K562 (cell line): ENCODE results near the gene THAP9. TPM values are rescaled to one million over a fixed set of nuclear protein-coding genes. Genes with fewer than 3 reads are reported as not detected.

Source experiments
- ATAC-seq: fragments of 200-7000 bp; cut with Tn5 transposase; 3 replicates; pipeline ENCODE4 v1.9.1; 2020; ENCODE audit warnings: moderate library complexity
- BruUV-seq: library from RNA; stranded (reverse); fragments of 400-500 nt; replicated peaks from 2 replicates; lab custom pipeline; 2021; lab: Mats Ljungman, UMichigan
- CTCF ChIA-PET: fragments of 300-600 bp; formaldehyde crosslinking; extraction: SDS; loops from one replicate; lab custom pipeline; 2021; ENCODE audit warnings: low intra/inter-chr PET ratio; lab: Yijun Ruan, JAX
- POLR2A ChIA-PET: fragments of 300-600, 350-650 bp; sonication (Branson Sonifier 250); formaldehyde crosslinking; extraction: SDS; loops from one replicate; lab custom pipeline; 2021; ENCODE audit warnings: antibody characterized with exemption, inconsistent platforms; lab: Yijun Ruan, JAX
- DNase-seq, 4 experiments: peaks; one replicate each; pipeline versions ENCODE4 v3.0.0 to v3.0.0-alpha.2; 2011 to 2018; ENCODE audit warnings: low spot score in 3 of 4, mixed read lengths in 3 of 4; ENCODE audit errors: extremely low read depth in 1 of 4
- FAIRE-seq: peaks from 2 replicates; lab custom pipeline; 2011; peaks lifted over from hg19 to GRCh38; lab: Jason Lieb, UNC
- H2AFZ ChIP-seq: 2 replicates; pipeline ENCODE4 v1.6.0; 2011; ENCODE audit warnings: low read depth, low read length, control low read depth, inconsistent platforms
- H3K27ac ChIP-seq: fragments of 200-600 bp; 3 replicates; pipeline ENCODE4 v1.8.0; 2011; ENCODE audit warnings: low read depth, mild to moderate bottlenecking, control low read depth, inconsistent platforms, low read length, moderate library complexity, mixed read lengths; ENCODE audit errors: extremely low read depth
- H3K27me3 ChIP-seq, 2 experiments: fragments of 300-600 bp in 1 of 2; 2 replicates in 1 of 2; 3 replicates in 1 of 2; pipeline versions ENCODE4 v1.6.0 to v1.8.0; 2011; ENCODE audit warnings: inconsistent platforms in 2 of 2, low read length in 2 of 2, mild to moderate bottlenecking in 1 of 2, mixed read lengths in 1 of 2, moderate library complexity in 1 of 2; ENCODE audit not compliant: control insufficient read depth in 2 of 2, insufficient read depth in 2 of 2
- H3K36me3 ChIP-seq: fragments of 300-600 bp; 3 replicates; pipeline ENCODE4 v1.8.0; 2011; ENCODE audit warnings: mild to moderate bottlenecking, low read length, inconsistent platforms; ENCODE audit not compliant: control insufficient read depth, insufficient read depth
- H3K4me1 ChIP-seq, 2 experiments: fragments of 200-600 bp in 1 of 2; replicated peaks in 1 of 2; 2 replicates in 1 of 2; 3 replicates in 1 of 2; pipeline versions ENCODE4 v1.5.1 to v1.8.0; 2011; ENCODE audit warnings: inconsistent platforms in 2 of 2, low read length in 2 of 2, mild to moderate bottlenecking in 1 of 2, mixed read lengths in 1 of 2, moderate library complexity in 1 of 2; ENCODE audit not compliant: control insufficient read depth in 2 of 2, insufficient read depth in 2 of 2
- H3K4me2 ChIP-seq: 2 replicates; pipeline ENCODE4 v1.6.1; 2011; ENCODE audit warnings: low read length, control low read depth, inconsistent platforms, mixed read lengths; ENCODE audit not compliant: insufficient read depth
- H3K4me3 ChIP-seq: fragments of 200-600 bp; sonication (generic), shearing (Covaris generic); 2 replicates; pipeline ENCODE4 v1.5.1; 2016; ENCODE audit warnings: control low read depth, inconsistent platforms
- H3K79me2 ChIP-seq: fragments of 200-600 bp; 3 replicates; pipeline ENCODE4 v1.8.0; 2011; ENCODE audit warnings: low read length, inconsistent platforms; ENCODE audit not compliant: control insufficient read depth, insufficient read depth
- H3K9ac ChIP-seq, 2 experiments: 2 replicates each; pipeline versions ENCODE4 v1.6.0 to v1.6.1; 2011; ENCODE audit warnings: low read depth in 2 of 2, low read length in 2 of 2, control low read depth in 1 of 2, inconsistent platforms in 1 of 2, mild to moderate bottlenecking in 1 of 2, mixed read lengths in 1 of 2; ENCODE audit not compliant: insufficient read depth in 1 of 2
- H3K9me1 ChIP-seq: one replicate; pipeline ENCODE4 v1.6.0; 2011; ENCODE audit warnings: inconsistent platforms, mild to moderate bottlenecking, low read length, moderate library complexity; ENCODE audit not compliant: control insufficient read depth, insufficient read depth
- H3K9me3 ChIP-seq: replicated peaks from 2 replicates; pipeline ENCODE4 v1.5.1; 2011; ENCODE audit warnings: low read depth, low read length, inconsistent platforms; ENCODE audit not compliant: control insufficient read depth, insufficient read depth
- H4K20me1 ChIP-seq: replicated peaks from 2 replicates; pipeline ENCODE4 v1.6.1; 2011; ENCODE audit warnings: low read length, inconsistent platforms, mixed read lengths; ENCODE audit not compliant: control insufficient read depth, insufficient read depth
- BDP1 ChIP-seq: IDR thresholded peaks from 3 replicates; pipeline ENCODE4 v1.6.1; 2011; ENCODE audit not compliant: insufficient read length, insufficient read depth
- HOXB6 ChIP-seq: fragments of 250-450 bp; sonication (Bioruptor Pico); IDR thresholded peaks from 2 replicates; pipeline ENCODE4 v1.5.1; 2022; ENCODE audit warnings: mild to moderate bottlenecking, borderline replicate concordance
- MECOM ChIP-seq: fragments of 250-450 bp; sonication (Bioruptor Pico); IDR thresholded peaks from 2 replicates; pipeline ENCODE4 v1.8.0; 2022; ENCODE audit warnings: inconsistent platforms
- NUFIP1 ChIP-seq: fragments of 450-650 bp; IDR thresholded peaks from 2 replicates; pipeline ENCODE4 v1.6.1; 2018; ENCODE audit not compliant: partially characterized antibody
- PHF20 ChIP-seq: fragments of 450-650 bp; IDR thresholded peaks from 2 replicates; pipeline ENCODE4 v1.6.1; 2018; ENCODE audit not compliant: partially characterized antibody
- VEZF1 ChIP-seq: fragments of 200-800 bp; sonication (Bioruptor generic); IDR thresholded peaks from 2 replicates; pipeline ENCODE4 v1.6.1; 2017; ENCODE audit warnings: missing genetic modification characterization, missing compliant biosample characterization
- ZNF316 ChIP-seq: fragments of 450-650 bp; IDR thresholded peaks from 2 replicates; pipeline ENCODE4 v1.6.1; 2016
- ZNF609 ChIP-seq: sonication (generic); formaldehyde crosslinking; IDR thresholded peaks from 2 replicates; pipeline ENCODE4 v1.8.1; 2023; ENCODE audit warnings: missing genetic modification reagents, mild to moderate bottlenecking, borderline replicate concordance
- ZNF79 ChIP-seq: fragments of 250-450 bp; sonication (Bioruptor Pico); IDR thresholded peaks from 2 replicates; pipeline ENCODE4 v1.4.0; 2020; ENCODE audit warnings: low read depth, mild to moderate bottlenecking, moderate library complexity
- in situ Hi-C: fragments of 300-500 bp; cut with MboI; formaldehyde crosslinking; loops from 4 replicates; pipeline ENCODE4 v1.15.0; 2018; ENCODE audit warnings: inconsistent platforms, mixed read lengths
- intact Hi-C: fragments of 100-400 bp; cut with micrococcal nuclease; formaldehyde crosslinking; loops from 2 replicates; pipeline ENCODE4 v1.14.2; 2022
- polyA plus RNA-seq, 8 experiments: library from polyadenylated mRNA; depleted of rRNA in 4 of 8; stranded (reverse) in 5 of 8; unstranded in 3 of 8; fragments of >200 nt; fragmentation: Nextera tagmentation in 2 of 8; fragmentation: Illumina TruSeq in 1 of 8; extraction: Ambion mirVana in 2 of 8; extraction: Trizol in 1 of 8; gene quantifications; 2 replicates each; pipeline versions ENCODE4 v1.2.1 to v1.2.3, GENCODE V29; 2011 to 2014; ENCODE audit warnings: inconsistent platforms in 1 of 8, missing spikeins in 1 of 8
- total RNA-seq, 7 experiments: library from RNA; depleted of rRNA in 6 of 7; stranded (reverse); fragments of >200 nt in 6 of 7; fragmentation: Illumina TruSeq in 2 of 7; extraction: Trizol in 2 of 7; gene quantifications; 2 replicates each; pipeline versions ENCODE4 v1.2.1 to v1.2.3, GENCODE V29; 2011 to 2021; ENCODE audit warnings: low replicate concordance in 1 of 7

The THAP9 gene
- total and polyA plus RNA-seq, 9 of the 15 experiments (the other 6 are each of a cell fraction or from before 2014, with no cell fraction given), result 3.4 to 7.0 (median 5.4) TPM

GRCh38 chr4:82921795-82922194, 21.3 kb downstream of the THAP9 start:
- Histone ChIP-seq H3K27ac (no peak overlapping the region), H3K27me3 (no peaks in the 10 kb centered on the region), H3K36me3 (peaks cover 15% of the 10 kb centered on the region; the same call in 2 of the 3 replicates), H3K9ac (no peak overlapping the region), H3K4me1 (no peaks in the 10 kb centered on the region), H3K9me3 (no peaks in the 10 kb centered on the region), H3K4me3 (no peak overlapping the region), H4K20me1 (no peaks in the 10 kb centered on the region), H3K9me1 (no peaks in the 10 kb centered on the region), H3K4me2 (no peak overlapping the region), H2AFZ (no peak overlapping the region), H3K79me2 (no peaks in the 10 kb centered on the region)
- CTCF ChIA-PET, result no interaction called here
- ATAC-seq, result peak; percentile 54; the same call in 2 of the 3 replicates
- POLR2A ChIA-PET, result interaction anchor here (0.6 to 1.1 kb wide), 2 partner anchors 15 to 22 kb away, joined by 3 read pairs; partner anchors contain the start of gene THAP9
- no TSS peak for BruUV-seq
- no peak for DNase-seq
- in situ Hi-C loops (no loop called here), intact Hi-C loops (no loop called here)
- no peak for FAIRE-seq
- TF ChIP-seq ZNF609 (CRISPR knock-in tag), result no peak
- no peak for TF ChIP-seq ZNF316
- no peak for TF ChIP-seq ZNF79 (CRISPR knock-in tag)
- TF ChIP-seq PHF20, result no peak
- no peak for TF ChIP-seq HOXB6 (CRISPR knock-in tag)
- TF ChIP-seq VEZF1 (CRISPR knock-in tag), result no peak
- no peak for TF ChIP-seq BDP1
- no peak for TF ChIP-seq MECOM (CRISPR knock-in tag)
- no peak for TF ChIP-seq NUFIP1
